GM21360 (cell line): ENCODE results near the gene COL2A1.

ENCODE experiments used
- ATAC-seq: cut with Tn5 transposase; IDR thresholded peaks from one replicate; pipeline ENCODE4 v1.9.1; 2021; ENCODE audit warnings: mild to moderate bottlenecking, moderate library complexity; ENCODE audit not compliant: unreplicated experiment

COL2A1 gene

DNA sequence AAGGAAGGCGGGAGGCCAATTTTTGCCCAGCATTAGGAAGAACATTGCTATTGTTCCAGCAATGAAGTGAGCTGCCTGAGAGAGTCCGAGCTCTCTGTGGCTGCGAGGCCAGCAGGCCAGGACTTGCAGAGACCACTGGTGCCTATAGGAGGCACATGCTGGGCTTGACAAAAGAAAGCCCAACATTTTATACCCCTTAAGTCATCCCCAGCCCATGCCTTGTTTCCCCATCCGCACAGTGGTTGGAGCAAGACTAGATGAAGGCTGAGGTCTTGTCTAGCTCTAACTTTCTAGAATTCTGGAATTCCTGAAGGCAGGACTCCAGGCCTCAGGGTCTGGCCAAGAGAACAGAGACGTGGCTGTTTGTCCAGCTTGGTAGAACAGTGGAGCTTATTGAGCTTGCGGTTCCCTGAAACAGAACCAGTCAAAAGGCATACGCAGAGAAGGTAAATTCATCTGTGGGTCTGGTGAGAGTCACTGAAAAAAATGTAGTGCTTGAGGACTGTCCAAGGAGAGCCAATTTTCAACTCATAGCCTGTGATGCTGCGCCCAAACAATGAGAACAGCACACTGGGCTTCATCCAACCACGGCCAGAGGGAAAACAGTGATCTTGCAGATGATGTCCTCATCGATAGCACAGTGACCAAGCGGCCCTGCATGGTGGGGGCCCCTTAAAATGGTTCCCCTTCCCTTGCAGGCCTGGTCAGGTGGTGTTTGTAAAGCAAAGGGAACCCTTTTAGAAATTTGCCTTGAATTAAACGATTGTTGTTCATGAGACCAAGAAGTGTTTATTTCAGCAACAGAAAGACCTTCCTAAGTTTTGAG lies 27.1 kb upstream of the COL2A1 start:
- ATAC-seq, result no peak

- no peak for ATAC-seq
Measured at GRCh38 chr12:48030173-48030650, 25.9 kb upstream of the COL2A1 start.

- ATAC-seq, result no peak
Measured at GRCh38 chr12:48029491-48030172, 25.4 kb upstream of the COL2A1 start.

- no peak for ATAC-seq
Measured at GRCh38 chr12:48028541-48029431, 24.5 kb upstream of the COL2A1 start.

DNA sequence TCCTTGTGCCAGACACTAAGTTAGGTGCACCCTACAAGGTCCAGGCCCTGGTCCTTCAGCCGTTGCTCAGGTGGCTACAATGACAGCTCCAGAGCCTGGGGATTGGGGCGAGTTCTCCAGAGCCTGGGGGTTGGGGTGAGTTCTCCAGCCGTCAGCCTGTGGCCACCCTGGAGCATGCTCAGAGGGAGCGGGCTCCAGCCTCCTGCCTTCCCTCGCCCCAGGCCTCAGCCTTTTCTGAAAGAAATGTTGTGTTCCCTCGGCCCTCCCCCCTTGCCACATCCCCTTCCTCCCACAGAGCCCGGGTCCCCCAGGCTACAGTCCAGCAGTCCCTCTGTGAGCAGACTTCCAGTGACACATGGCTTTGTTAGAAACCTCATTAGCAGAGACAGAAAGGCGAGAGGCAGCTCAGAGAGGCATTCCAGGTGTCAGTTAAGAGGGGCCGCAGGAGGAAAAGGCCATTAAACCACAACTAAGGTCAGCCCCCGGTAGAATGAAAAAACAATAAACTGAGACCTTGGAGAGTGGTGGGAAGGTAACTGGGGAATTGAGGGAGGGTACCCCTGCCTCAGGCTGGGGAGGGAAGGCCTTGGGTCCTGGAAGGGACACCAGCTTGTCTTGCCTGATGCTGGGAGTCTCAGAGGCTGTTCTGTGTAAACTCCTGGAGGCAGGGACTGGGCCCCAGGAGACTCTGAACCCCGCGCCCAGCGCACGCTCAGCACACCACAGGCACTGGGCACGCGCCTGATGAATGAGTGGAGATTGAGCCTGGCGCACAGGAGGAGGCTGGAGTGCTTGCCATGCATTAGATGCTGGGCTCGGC lies 23.1 kb upstream of the COL2A1 start:
- no peak for ATAC-seq

GRCh38 chr12:48026060-48026827 lies 22.0 kb upstream of the COL2A1 start:
- ATAC-seq, result no peak

DNA sequence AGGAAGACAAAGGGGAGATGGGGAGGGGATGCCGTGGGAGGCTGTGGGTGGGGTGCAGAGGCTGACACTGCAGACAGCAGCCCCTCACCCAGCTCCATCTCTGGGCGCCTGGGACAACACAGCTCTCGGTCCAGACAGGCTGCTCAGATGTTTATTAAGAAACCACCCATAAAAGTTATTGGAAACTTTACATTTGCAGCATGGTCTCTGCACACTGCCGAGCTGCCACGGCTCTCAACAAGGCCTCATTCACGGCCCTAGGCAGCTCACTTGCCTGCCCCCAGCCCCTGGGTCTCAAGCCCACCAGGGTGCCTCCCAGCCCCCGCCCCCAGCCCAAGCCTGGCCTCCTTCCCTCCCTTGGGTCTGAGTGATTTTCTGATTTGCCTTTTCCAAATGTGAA lies 21.0 kb upstream of the COL2A1 start:
- ATAC-seq, result no peak

DNA sequence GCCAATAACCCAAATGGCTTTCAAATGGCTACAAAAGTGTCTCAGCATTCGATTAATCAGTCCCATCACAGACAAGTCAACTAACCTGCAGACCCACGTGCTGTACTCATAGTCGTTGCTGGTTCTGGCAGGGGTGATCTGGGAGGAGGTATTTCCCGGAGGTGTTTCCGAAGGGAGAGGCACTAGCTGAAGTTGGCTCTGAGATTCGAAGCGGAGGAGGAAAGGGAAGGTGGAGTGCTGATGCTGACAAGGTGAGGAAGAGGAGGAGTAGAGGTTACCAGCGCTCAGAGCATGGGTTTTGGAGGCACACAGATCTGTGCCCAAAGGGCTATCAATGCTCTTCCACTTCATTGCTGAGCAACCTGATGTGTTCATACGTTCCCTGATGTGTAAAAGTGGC lies 20.5 kb upstream of the COL2A1 start:
- no peak for ATAC-seq

- ATAC-seq, result no peak
Measured at GRCh38 chr12:48023386-48023785, 19.1 kb upstream of the COL2A1 start.

DNA sequence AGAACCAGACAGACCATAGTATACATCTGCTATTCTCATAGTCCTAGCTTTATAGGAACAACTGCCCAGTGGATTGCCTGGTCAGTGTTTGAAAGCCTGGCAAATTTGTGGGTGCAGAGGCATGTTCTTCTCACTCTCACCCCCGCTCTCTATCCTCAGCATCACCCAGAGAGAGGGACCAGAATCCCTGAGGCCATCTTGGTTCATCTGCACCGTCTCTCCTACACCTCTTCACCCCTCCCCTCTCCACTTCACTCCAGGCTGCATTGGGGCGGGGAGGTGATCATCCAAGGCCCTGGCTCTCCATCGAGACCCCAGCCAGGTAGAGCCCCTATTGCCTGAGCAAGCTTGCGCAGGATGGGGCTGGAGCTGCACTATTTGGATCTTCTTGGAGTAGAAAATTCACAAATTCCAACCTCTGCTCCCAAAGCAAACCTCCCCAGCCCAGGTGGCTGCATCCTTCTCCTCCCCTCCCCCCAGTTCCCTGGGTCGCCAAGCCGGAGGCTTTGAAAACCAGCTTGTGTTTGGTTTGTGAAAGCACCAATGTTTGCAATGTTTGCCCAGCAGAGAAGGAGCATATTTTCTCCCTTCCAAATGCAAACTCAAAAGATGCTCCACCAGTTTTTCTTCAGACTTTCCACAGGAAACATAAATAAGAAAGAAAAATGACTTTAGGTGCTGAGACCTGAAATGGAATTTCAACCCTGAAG lies 18.6 kb upstream of the COL2A1 start:
- ATAC-seq, result no peak

GRCh38 chr12:48022180-48022521 lies 17.9 kb upstream of the COL2A1 start:
- ATAC-seq, result no peak

DNA sequence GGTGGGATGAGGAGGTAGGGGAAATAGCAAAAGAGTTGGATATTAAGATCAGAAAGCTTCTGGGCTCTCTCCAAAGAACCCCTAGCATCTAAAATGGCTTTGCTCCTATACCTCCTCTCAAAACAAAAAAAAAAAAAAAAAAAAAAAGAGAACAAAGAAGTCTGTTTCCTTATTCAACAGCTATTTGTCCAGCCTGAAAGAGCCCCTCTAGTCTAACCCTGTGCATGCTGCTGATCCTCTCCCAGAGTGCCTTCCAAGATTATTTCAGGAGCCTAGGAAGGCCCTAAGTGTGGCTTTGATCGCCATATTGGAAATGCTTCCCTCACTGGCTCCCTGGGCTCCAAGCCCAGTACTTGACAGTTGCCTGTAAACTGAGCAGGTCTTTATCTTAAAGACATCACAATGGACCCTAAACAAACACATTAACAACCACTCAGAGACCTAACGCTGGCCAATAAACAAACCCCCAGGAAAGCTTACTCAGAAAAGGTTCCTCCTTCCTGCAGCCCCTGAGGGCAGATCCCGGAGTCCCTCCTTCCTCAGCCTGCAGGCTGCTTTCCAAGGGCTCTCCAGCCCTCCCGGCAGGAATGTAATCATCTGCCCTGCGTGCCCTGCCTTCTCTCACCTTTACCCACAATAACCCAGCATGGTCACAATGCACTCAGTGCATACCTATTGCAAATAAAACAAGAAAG lies 17.4 kb upstream of the COL2A1 start:
- ATAC-seq, result no peak

GRCh38 chr12:48019639-48020265 lies 15.5 kb upstream of the COL2A1 start:
- no peak for ATAC-seq

GRCh38 chr12:48018618-48018995 lies 14.3 kb upstream of the COL2A1 start:
- no peak for ATAC-seq

DNA sequence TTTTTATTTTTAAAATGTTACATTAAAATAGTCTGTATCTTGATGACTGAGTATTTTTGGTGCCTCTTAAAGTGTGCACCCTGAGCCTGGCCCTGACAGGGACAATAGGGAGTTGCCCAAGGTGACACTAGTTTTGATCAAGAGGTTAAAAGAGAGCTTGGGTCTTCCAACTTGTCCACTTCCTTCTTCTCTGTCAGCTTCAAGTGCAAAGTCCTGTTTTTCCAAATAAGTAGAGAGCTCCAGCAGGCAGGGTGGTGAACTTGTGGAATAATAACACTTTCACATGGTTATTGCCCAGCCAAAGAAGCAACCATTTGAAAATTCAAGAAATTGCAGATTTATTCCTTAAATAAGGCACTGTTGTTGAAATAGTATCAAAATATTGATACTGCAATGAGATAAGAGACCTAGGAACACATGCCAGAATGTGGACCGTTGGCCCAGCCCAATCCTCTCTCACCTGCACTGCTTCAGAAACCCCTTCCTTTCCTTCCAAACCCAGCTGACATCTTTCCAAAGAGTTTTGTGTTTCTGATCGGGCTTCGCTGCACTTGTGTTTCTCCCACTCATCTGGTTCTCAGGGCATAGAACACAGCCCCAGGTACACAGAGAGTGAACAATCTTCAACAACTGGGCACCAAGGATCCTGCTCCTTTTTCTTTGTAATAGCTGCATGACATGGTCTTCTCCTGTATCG lies 13.8 kb upstream of the COL2A1 start:
- ATAC-seq, result no peak

GRCh38 chr12:48017496-48017895 lies 13.2 kb upstream of the COL2A1 start:
- no peak for ATAC-seq

- no peak for ATAC-seq
Measured at GRCh38 chr12:48016373-48017020, 12.2 kb upstream of the COL2A1 start.
